HEK293T (cell line): ENCODE data around the gene BAIAP2.

Experiments used
- CTCF ChIA-PET: fragments of 350-600 bp; formaldehyde crosslinking; extraction: SDS; loops from one replicate; lab custom pipeline; 2021; ENCODE audit warnings: antibody characterized with exemption, inconsistent platforms; lab: Yijun Ruan, JAX
- POLR2A ChIA-PET: fragments of 350-600 bp; formaldehyde crosslinking; extraction: SDS; loops from one replicate; lab custom pipeline; 2020; ENCODE audit warnings: antibody characterized with exemption, inconsistent platforms; lab: Yijun Ruan, JAX
- DNase-seq: peaks from one replicate; pipeline ENCODE4 v3.0.0; 2012; ENCODE audit warnings: mixed read lengths; ENCODE audit errors: extremely low spot score
- ARNT ChIP-seq: fragments of 450-650 bp; IDR thresholded peaks from 2 replicates; pipeline ENCODE4 v1.6.1; 2017; ENCODE audit warnings: mild to moderate bottlenecking
- BHLHE40 ChIP-seq: fragments of 450-650 bp; IDR thresholded peaks from 2 replicates; pipeline ENCODE4 v1.6.1; 2016; ENCODE audit warnings: mild to moderate bottlenecking, moderate library complexity, borderline replicate concordance
- CTBP1 ChIP-seq: fragments of 450-650 bp; IDR thresholded peaks from 2 replicates; pipeline ENCODE4 v1.6.1; 2016; ENCODE audit warnings: borderline replicate concordance
- ELF4 ChIP-seq: fragments of 450-650 bp; IDR thresholded peaks from 2 replicates; pipeline ENCODE4 v1.6.1; 2017; ENCODE audit warnings: antibody characterized with exemption
- FOXA1 ChIP-seq: fragments of 450-650 bp; IDR thresholded peaks from 2 replicates; pipeline ENCODE4 v1.6.1; 2016; ENCODE audit warnings: mild to moderate bottlenecking
- FOXK2 ChIP-seq: fragments of 450-650 bp; IDR thresholded peaks from 2 replicates; pipeline ENCODE4 v1.6.1; 2016; ENCODE audit warnings: mild to moderate bottlenecking
- FOXM1 ChIP-seq: fragments of 450-650 bp; IDR thresholded peaks from 2 replicates; pipeline ENCODE4 v1.6.1; 2017; ENCODE audit warnings: mild to moderate bottlenecking, borderline replicate concordance
- HDGF ChIP-seq: fragments of 450-650 bp; IDR thresholded peaks from 2 replicates; pipeline ENCODE4 v1.6.1; 2017; ENCODE audit warnings: antibody characterized with exemption, borderline replicate concordance
- L3MBTL2 ChIP-seq: fragments of 450-650 bp; conservative IDR thresholded peaks from 2 replicates; pipeline ENCODE4 v1.6.1; 2016; ENCODE audit warnings: mild to moderate bottlenecking
- LEF1 ChIP-seq: fragments of 450-650 bp; IDR thresholded peaks from 2 replicates; pipeline ENCODE4 v1.6.1; 2017; ENCODE audit warnings: mild to moderate bottlenecking, borderline replicate concordance
- NFRKB ChIP-seq: fragments of 450-650 bp; IDR thresholded peaks from 2 replicates; pipeline ENCODE4 v1.6.1; 2016; ENCODE audit warnings: mild to moderate bottlenecking, moderate library complexity
- SP1 ChIP-seq: fragments of 450-650 bp; IDR thresholded peaks from 2 replicates; pipeline ENCODE4 v1.6.1; 2017
- SUZ12 ChIP-seq: fragments of 450-650 bp; IDR thresholded peaks from 2 replicates; pipeline ENCODE4 v1.6.1; 2016; ENCODE audit warnings: mild to moderate bottlenecking
- TARDBP ChIP-seq: fragments of 450-650 bp; IDR thresholded peaks from 2 replicates; pipeline ENCODE4 v1.6.1; 2016
- ZNF384 ChIP-seq: fragments of 450-650 bp; IDR thresholded peaks from 2 replicates; pipeline ENCODE4 v1.6.1; 2016
- TF ChIP-seq, protein P1 (sequence below): fragments of 450-650 bp; IDR thresholded peaks from 2 replicates; pipeline ENCODE4 v1.6.1; 2016

Gene BAIAP2

DNA sequence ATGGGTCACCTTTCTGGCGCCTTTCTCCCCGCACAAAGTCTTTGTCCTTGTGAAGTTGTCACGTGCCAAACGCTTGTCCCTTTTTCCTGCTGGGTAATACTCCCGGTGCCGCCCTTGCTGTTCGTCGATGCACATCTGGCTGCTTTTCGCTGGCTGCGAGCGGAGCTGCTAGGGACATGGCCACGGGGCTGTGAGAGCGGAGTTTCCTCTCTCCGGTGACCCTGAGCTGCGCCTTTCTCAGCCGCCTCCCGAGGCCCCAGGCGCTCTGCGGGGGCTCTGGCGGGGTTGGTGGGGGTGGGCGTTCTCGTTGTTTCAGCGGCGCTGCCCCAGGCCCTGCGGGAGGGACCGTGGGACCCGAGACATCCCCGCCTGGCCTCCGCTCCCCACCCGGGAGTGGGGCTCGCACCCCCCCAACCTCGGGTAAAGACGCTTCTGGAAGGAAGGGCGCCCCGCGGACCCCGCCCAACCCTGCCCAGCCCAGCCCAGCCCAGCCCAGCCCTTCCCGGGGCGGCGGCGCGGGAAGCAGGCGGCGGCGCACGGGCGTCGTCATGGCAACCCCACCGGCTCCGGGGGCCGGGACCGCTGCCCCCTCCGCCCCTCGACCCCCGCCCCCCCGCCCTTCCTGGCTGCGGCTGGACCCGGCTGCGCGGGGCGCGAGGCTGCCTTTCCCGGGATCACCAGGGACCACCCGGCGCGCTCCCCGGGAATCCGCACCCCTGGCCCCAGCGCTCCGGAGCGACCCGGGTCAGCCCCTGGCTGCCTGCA, 31.1 kb upstream of the BAIAP2 start:
- no peak for DNase-seq
- ChIA-PET CTCF (interaction anchor here (0.6 to 1.2 kb wide), 2 partner anchors 20 to 1262 kb away, joined by 3 to 4 read pairs; no protein-coding TSS in a partner anchor), POLR2A (interaction anchor here (1.2 kb wide), 1 partner anchor 549 kb away, joined by 3 read pairs; no protein-coding TSS in a partner anchor)
- TF ChIP-seq ELF4 (no peak), FOXA1 (no peak), CTBP1 (no peak), L3MBTL2 (peak; percentile 52; the same call in 1 of the 2 replicates)
- TF ChIP-seq, protein P1, sequence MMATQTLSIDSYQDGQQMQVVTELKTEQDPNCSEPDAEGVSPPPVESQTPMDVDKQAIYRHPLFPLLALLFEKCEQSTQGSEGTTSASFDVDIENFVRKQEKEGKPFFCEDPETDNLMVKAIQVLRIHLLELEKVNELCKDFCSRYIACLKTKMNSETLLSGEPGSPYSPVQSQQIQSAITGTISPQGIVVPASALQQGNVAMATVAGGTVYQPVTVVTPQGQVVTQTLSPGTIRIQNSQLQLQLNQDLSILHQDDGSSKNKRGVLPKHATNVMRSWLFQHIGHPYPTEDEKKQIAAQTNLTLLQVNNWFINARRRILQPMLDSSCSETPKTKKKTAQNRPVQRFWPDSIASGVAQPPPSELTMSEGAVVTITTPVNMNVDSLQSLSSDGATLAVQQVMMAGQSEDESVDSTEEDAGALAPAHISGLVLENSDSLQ = no peak

DNA sequence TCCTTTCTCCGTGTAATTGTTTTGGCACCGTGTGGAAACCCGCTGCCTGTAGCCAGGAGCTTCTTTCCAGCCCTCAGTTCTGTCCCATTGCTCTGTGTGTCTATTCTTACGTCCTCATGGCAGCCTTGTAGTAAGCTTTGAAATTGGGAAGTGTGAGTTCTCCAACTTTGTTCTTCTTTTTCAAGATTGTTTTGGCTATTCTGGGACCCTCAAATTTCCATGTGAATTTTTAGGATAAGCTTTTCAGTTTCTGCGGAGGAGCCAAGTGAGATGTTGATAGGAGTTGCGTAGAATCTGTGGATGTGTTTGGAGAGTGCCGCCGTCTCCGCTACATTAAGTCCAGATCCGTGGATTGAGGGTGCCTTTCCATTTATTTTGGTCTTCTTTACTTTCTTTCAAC, 28.1 kb upstream of the BAIAP2 start:
- ChIA-PET POLR2A (no interaction called here), CTCF (no interaction called here)
- DNase-seq = no peak
- TF ChIP-seq SUZ12 (no peak), SP1 (no peak), ZNF384 (no peak), FOXM1 (no peak)

GRCh38 chr17:81008140-81008539, 26.8 kb upstream of the BAIAP2 start:
- POLR2A ChIA-PET = no interaction called here
- CTCF ChIA-PET = no interaction called here
- DNase-seq = no peak
- TF ChIP-seq FOXM1 (no peak), SP1 (no peak), L3MBTL2 (no peak), ZNF384 (no peak), CTBP1 (no peak), ELF4 (no peak), FOXK2 (no peak), HDGF (no peak), TARDBP (no peak), FOXA1 (no peak), BHLHE40 (no peak), NFRKB (no peak), SUZ12 (no peak), ARNT (no peak)
- TF ChIP-seq, protein P1 = no peak

GRCh38 chr17:81009136-81009535, 25.8 kb upstream of the BAIAP2 start:
- POLR2A ChIA-PET = interaction anchor here (0.6 kb wide), 1 partner anchor 158 kb away, joined by 4 read pairs; no protein-coding TSS in a partner anchor
- DNase-seq = no peak
- TF ChIP-seq NFRKB (no peak), ZNF384 (no peak), SP1 (no peak)
- CTCF ChIA-PET = no interaction called here

DNA sequence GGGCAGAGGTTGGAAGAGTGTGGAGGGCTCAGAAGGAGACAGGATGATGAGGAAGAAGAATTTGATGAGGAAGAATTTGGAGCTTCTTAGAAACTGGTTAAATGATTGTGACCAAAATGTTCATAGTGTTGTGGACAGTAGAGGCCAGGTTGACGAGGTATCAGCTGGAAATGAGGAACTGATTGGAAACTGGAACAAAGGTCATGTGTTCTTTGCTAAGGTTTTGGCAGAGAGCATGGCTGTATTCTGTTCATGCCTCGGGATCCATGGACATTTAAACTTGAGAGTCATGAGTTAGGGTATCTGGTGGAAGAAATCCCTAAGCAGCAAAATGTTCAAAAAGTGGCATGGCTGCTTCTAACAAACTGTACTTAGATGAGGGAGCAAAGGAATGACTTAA, 24.0 kb upstream of the BAIAP2 start:
- POLR2A ChIA-PET = no interaction called here
- TF ChIP-seq ARNT (no peak), L3MBTL2 (no peak), NFRKB (no peak), BHLHE40 (no peak), CTBP1 (no peak), TARDBP (no peak), HDGF (no peak), FOXK2 (no peak), ELF4 (no peak), SUZ12 (no peak), FOXA1 (no peak), ZNF384 (no peak), FOXM1 (no peak), LEF1 (no peak)
- TF ChIP-seq, protein P1 = no peak
- CTCF ChIA-PET = no interaction called here
- DNase-seq = no peak

DNA sequence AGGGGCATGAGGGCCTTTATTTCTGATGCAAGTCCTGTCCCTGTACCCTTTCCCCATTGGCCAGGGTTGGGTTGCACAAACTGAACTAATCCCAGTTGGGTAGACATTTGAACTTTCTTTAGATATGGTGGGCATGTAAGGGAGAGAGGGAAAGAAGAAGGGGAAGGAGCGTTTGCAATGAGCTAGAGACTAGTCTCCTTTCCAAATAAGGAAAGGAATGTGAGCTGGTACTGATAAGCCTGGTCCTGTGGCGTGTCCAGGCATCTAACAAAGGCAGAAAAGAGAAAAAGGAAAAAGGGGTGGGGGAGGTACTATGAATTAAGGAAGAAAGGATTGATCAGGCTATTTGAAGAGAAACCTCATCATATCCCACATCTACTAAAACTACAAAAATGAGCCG, 23.0 kb upstream of the BAIAP2 start:
- no peak for TF ChIP-seq ARNT
- no peak for TF ChIP-seq FOXK2
- TF ChIP-seq NFRKB = no peak
- no peak for TF ChIP-seq BHLHE40
- no peak for TF ChIP-seq SUZ12
- TF ChIP-seq ELF4 = no peak
- TF ChIP-seq LEF1 = no peak
- TF ChIP-seq TARDBP = no peak
- TF ChIP-seq FOXA1 = no peak
- no peak for TF ChIP-seq FOXM1
- no peak for TF ChIP-seq L3MBTL2
- no peak for TF ChIP-seq HDGF
- ChIA-PET CTCF (no interaction called here), POLR2A (no interaction called here)
- no peak for DNase-seq
